Nephron (organoid): ENCODE data around the gene OR6B1.
A peak's percentile ranks its signal among the peaks of the same experiment; 100 is the strongest.

Experiments used
- H3K27ac Mint-ChIP-seq, 3 experiments: 2 replicates each; pipeline ENCODE4 v1.8.0; 2020; ENCODE audit warnings: mixed read lengths in 3 of 3, mild to moderate bottlenecking in 2 of 3, moderate library complexity in 1 of 3
- H3K27me3 Mint-ChIP-seq: 2 replicates; pipeline ENCODE4 v1.8.0; 2021; ENCODE audit warnings: low read depth, mild to moderate bottlenecking, moderate library complexity, mixed read lengths
- H3K36me3 Mint-ChIP-seq: 2 replicates; pipeline ENCODE4 v1.8.0; 2020; ENCODE audit warnings: low read depth, mixed read lengths
- H3K4me1 Mint-ChIP-seq: 2 replicates; pipeline ENCODE4 v1.8.0; 2020; ENCODE audit warnings: mixed read lengths
- H3K4me3 Mint-ChIP-seq, 3 experiments: 2 replicates each; pipeline ENCODE4 v1.8.0; 2020; ENCODE audit warnings: mild to moderate bottlenecking in 3 of 3, mixed read lengths in 3 of 3, moderate library complexity in 2 of 3
- H3K9me3 Mint-ChIP-seq: 2 replicates; pipeline ENCODE4 v1.8.0; 2020; ENCODE audit warnings: mixed read lengths
- CTCF ChIP-seq, 3 experiments: fragments of 200-600 bp; sonication (generic); IDR thresholded peaks; one replicate each; pipeline ENCODE4 v1.5.0; 2021; ENCODE audit warnings: antibody characterized with exemption in 3 of 3; ENCODE audit not compliant: unreplicated experiment in 3 of 3

OR6B1 gene

GRCh38 chr7:143988976-143989745, 11.0 kb upstream of the OR6B1 start:
- no peaks in the 10 kb centered on the region for H3K27me3 Mint-ChIP-seq

GRCh38 chr7:143992670-143993069, 7.5 kb upstream of the OR6B1 start:
- Mint-ChIP-seq H3K27ac (no peak overlapping the region), H3K27me3 (no peaks in the 10 kb centered on the region), H3K4me3 (no peak overlapping the region), H3K36me3 (no peaks in the 10 kb centered on the region), H3K9me3 (peaks cover 3% of the 10 kb centered on the region), H3K4me1 (no peaks in the 10 kb centered on the region)
- TF ChIP-seq CTCF (IDR thresholded peaks at IDR 0.05; ENCODE audit: unreplicated experiment in 3 of 3): no peak

More at GRCh38 chr7:143988976-143989745, 11.0 kb upstream of the OR6B1 start:
- peaks cover 3% of the 10 kb centered on the region for H3K9me3 Mint-ChIP-seq
- no peaks in the 10 kb centered on the region for H3K4me1 Mint-ChIP-seq
- H3K4me3 Mint-ChIP-seq: no peak overlapping the region
- TF ChIP-seq CTCF (IDR thresholded peaks at IDR 0.05; ENCODE audit: unreplicated experiment in 3 of 3): no peak
- no peaks in the 10 kb centered on the region for H3K36me3 Mint-ChIP-seq
- H3K27ac Mint-ChIP-seq: peak overlapping the region in 1 of 3 experiments; percentile 25

- H3K27me3 Mint-ChIP-seq: no peaks in the 10 kb centered on the region
- TF ChIP-seq CTCF (IDR thresholded peaks at IDR 0.05; ENCODE audit: unreplicated experiment in 3 of 3): no peak
- no peaks in the 10 kb centered on the region for H3K4me1 Mint-ChIP-seq
- H3K4me3 Mint-ChIP-seq: no peak overlapping the region
- no peak overlapping the region for H3K27ac Mint-ChIP-seq
- H3K9me3 Mint-ChIP-seq: peaks cover 3% of the 10 kb centered on the region
- H3K36me3 Mint-ChIP-seq: no peaks in the 10 kb centered on the region
These were observed 6.2 kb upstream of the OR6B1 start for GRCh38 chr7:143993924-143994323.

GRCh38 chr7:144001543-144001942, 1.4 kb downstream of the OR6B1 start:
- no peak for TF ChIP-seq CTCF (IDR thresholded peaks at IDR 0.05; ENCODE audit: unreplicated experiment in 3 of 3)
- Mint-ChIP-seq H3K27me3 (no peaks in the 10 kb centered on the region), H3K9me3 (no peaks in the 10 kb centered on the region), H3K36me3 (no peaks in the 10 kb centered on the region), H3K4me3 (no peak overlapping the region), H3K27ac (no peak overlapping the region), H3K4me1 (no peaks in the 10 kb centered on the region)

GRCh38 chr7:144004703-144005102, 4.6 kb downstream of the OR6B1 start:
- TF ChIP-seq CTCF (IDR thresholded peaks at IDR 0.05; ENCODE audit: unreplicated experiment in 3 of 3): no peak
- Mint-ChIP-seq H3K4me3 (no peak overlapping the region), H3K9me3 (peaks cover 16% of the 10 kb centered on the region), H3K4me1 (no peaks in the 10 kb centered on the region), H3K27ac (no peak overlapping the region), H3K36me3 (no peaks in the 10 kb centered on the region), H3K27me3 (no peaks in the 10 kb centered on the region)
